ENCODE data around the gene ACER2. TPM values are rescaled to one million over a fixed set of nuclear protein-coding genes. Genes with fewer than 3 reads are reported as not detected.
A peak's percentile ranks its signal among the peaks of the same experiment; 100 is the strongest.

The ACER2 gene
- total RNA-seq, 1 experiment from 2014 or later: 9.6 TPM

GRCh38 chr9:19408316-19408692, 505 bp upstream of the ACER2 start:
- peaks cover 7 to 28% (median 10%) of the 10 kb centered on the region in 3 experiments; a peak in 6 of 7 replicates for H3K36me3 Mint-ChIP-seq (ENCODE audit: insufficient read depth in 1 of 3, low read depth in 3 of 3)
- Histone ChIP-seq H3K27me3 (ENCODE audit: insufficient read depth, low read length) (peaks cover 3% of the 10 kb centered on the region; the same call in 1 of the 2 replicates), H3K9me3 (ENCODE audit: control insufficient read depth, low read depth, low read length) (no peaks in the 10 kb centered on the region), H3K27ac (ENCODE audit: insufficient read length, low read depth, low read length) (no peak overlapping the region), H4K8ac (replicated peaks; ENCODE audit: insufficient read length, low read depth, low read length) (no peak overlapping the region), H4K5ac (ENCODE audit: insufficient read length, low read depth, low read length) (no peak overlapping the region), H3K18ac (ENCODE audit: insufficient read length, low read depth, low read length) (no peak overlapping the region), H3K9ac (ENCODE audit: extremely low read depth, insufficient read length, low read length) (no peak overlapping the region), H2BK15ac (ENCODE audit: low read depth, low read length) (no peak overlapping the region), H3K4me1 (ENCODE audit: insufficient read depth, low read length) (0 out of 2 replicates have a peak, but pooled peaks cover 5% of the 10 kb centered on the region), H3K14ac (ENCODE audit: insufficient read depth, low read length) (no peak overlapping the region), H3T11ph (ENCODE audit: low read length) (no peak overlapping the region), H2BK12ac (ENCODE audit: insufficient read length, low read depth, low read length) (no peak overlapping the region), H3K4me2 (ENCODE audit: insufficient read depth, insufficient read length, low read length) (peak overlapping the region; percentile 88), H3K23ac (ENCODE audit: insufficient read length, low read depth, low read length) (no peak overlapping the region), H4K20me1 (ENCODE audit: control insufficient read depth, insufficient read depth, insufficient read length) (no peaks in the 10 kb centered on the region), H2AK5ac (ENCODE audit: insufficient read length, low read length) (no peak overlapping the region), H3K56ac (ENCODE audit: insufficient read length, low read depth, low read length) (no peak overlapping the region), H2BK5ac (ENCODE audit: insufficient read length, low read length) (no peak overlapping the region), H2BK120ac (ENCODE audit: low read depth, low read length, poor library complexity, severe bottlenecking) (no peak overlapping the region), H3K79me1 (ENCODE audit: insufficient read depth, low read depth, low read length, poor library complexity, severe bottlenecking) (no peaks in the 10 kb centered on the region), H4K91ac (ENCODE audit: insufficient read length, low read depth, low read length) (no peak overlapping the region), H3K4ac (ENCODE audit: low read depth, low read length) (no peak overlapping the region), H3K79me2 (ENCODE audit: insufficient read depth, low read length) (no peaks in the 10 kb centered on the region; the same call in 1 of the 2 replicates), H3K23me2 (ENCODE audit: insufficient read length, low read depth, low read length, poor library complexity, severe bottlenecking) (peaks cover 17% of the 10 kb centered on the region), H2BK20ac (ENCODE audit: low read depth, low read length, poor library complexity, severe bottlenecking) (no peak overlapping the region), H2AFZ (ENCODE audit: low read length) (no peak overlapping the region)
- peak overlapping the region; percentile 95 to 98 for H3K4me3 Mint-ChIP-seq
- TF ChIP-seq CTCF (conservative IDR thresholded peaks at IDR 0.05): no peak
- DNase-seq: no peak
- WGBS (ENCODE audit: extremely low coverage, insufficient read length, low lambda C conversion rate): no CpG with 5 or more reads among the region's 20 CpGs
- H3K27ac Mint-ChIP-seq: no peak overlapping the region; a peak in 1 of 7 replicates
- peaks cover 22 to 26% of the 10 kb centered on the region in 2 experiments for H3K4me1 Mint-ChIP-seq
- peaks cover 7 to 8% of the 10 kb centered on the region in 2 experiments for H3K9me3 Mint-ChIP-seq
- peaks cover 14% of the 10 kb centered on the region for H3K27me3 Mint-ChIP-seq (ENCODE audit: low read depth)

Measured in H9 (cell line).